Measurements from ENCODE around the gene PHLDB1.
A peak's percentile ranks its signal among the peaks of the same experiment; 100 is the strongest.
"Not testable (repeated sequence)": the region's sequence is repeated elsewhere in the genome, so short reads cannot be mapped to it uniquely, and the experiment has no call there.

The PHLDB1 gene

GRCh38 chr11:118602331-118602730, 5.1 kb upstream of the PHLDB1 start:
- H2BK12ac ChIP-seq (ENCODE audit: low read length in 2 of 2): no peak overlapping the region
- H2BK15ac ChIP-seq (ENCODE audit: low read depth, poor library complexity, severe bottlenecking): no peak overlapping the region
- peaks cover 20% of the 10 kb centered on the region for H3K79me1 ChIP-seq (replicated peaks; ENCODE audit: low read length, poor library complexity, severe bottlenecking)
- H3K14ac ChIP-seq (ENCODE audit: low read length in 2 of 2): no peak overlapping the region
- peak overlapping the region; percentile 36 for H3K9ac ChIP-seq (ENCODE audit: low read length)
- peaks cover 34 to 56% of the 10 kb centered on the region in 2 experiments for H3K36me3 ChIP-seq (ENCODE audit: control insufficient read depth in 1 of 2, insufficient read depth in 2 of 2, low read depth in 1 of 2, low read length in 2 of 2)
- no peak overlapping the region for H3K27ac ChIP-seq (ENCODE audit: low read length, poor library complexity, severe bottlenecking)
- WGBS: 50% methylated on average over 1 of the region's 3 CpGs
- no peaks in the 10 kb centered on the region for H3K9me3 ChIP-seq (ENCODE audit: control insufficient read depth, low read length)
- H3K4me1 ChIP-seq (ENCODE audit: control insufficient read depth, insufficient read depth, low read depth, low read length): peaks cover 18% of the 10 kb centered on the region
- no peak overlapping the region for H3K4me3 ChIP-seq (ENCODE audit: insufficient read depth in 1 of 2, low read depth in 1 of 2, low read length in 2 of 2)
- H4K8ac ChIP-seq (ENCODE audit: low read length): no peak overlapping the region
- H3K4ac ChIP-seq (ENCODE audit: low read depth in 1 of 2, low read length in 2 of 2): no peak overlapping the region
- H2BK5ac ChIP-seq (ENCODE audit: low read depth, low read length, poor library complexity, severe bottlenecking): no peak overlapping the region
- no peak overlapping the region for H3K4me2 ChIP-seq (ENCODE audit: low read length, poor library complexity, severe bottlenecking)
- H3K18ac ChIP-seq (ENCODE audit: low read depth in 1 of 2, low read length in 2 of 2): no peak overlapping the region
- no peaks in the 10 kb centered on the region for H3K27me3 ChIP-seq (ENCODE audit: control insufficient read depth in 1 of 2, insufficient read depth in 1 of 2, low read length in 2 of 2)
- no peak overlapping the region for H2BK120ac ChIP-seq (ENCODE audit: low read depth, low read length)
- DNase-seq: no peak
- H2AK5ac ChIP-seq (ENCODE audit: low read length, severe bottlenecking): no peak overlapping the region
- H2AFZ ChIP-seq (ENCODE audit: low read depth, low read length): no peak overlapping the region
- H3K23ac ChIP-seq (ENCODE audit: low read length in 2 of 2): no peak overlapping the region
- H4K91ac ChIP-seq (ENCODE audit: low read length): no peak overlapping the region

GRCh38 chr11:118603709-118604108, 3.7 kb upstream of the PHLDB1 start:
- not testable (repeated sequence) for H2BK120ac ChIP-seq (ENCODE audit: low read depth, low read length); H3K27me3 ChIP-seq (ENCODE audit: control insufficient read depth in 1 of 2, insufficient read depth in 1 of 2, low read length in 2 of 2); H2BK15ac ChIP-seq (ENCODE audit: low read depth, poor library complexity, severe bottlenecking); H3K4me2 ChIP-seq (ENCODE audit: low read length, poor library complexity, severe bottlenecking); H3K18ac ChIP-seq (ENCODE audit: low read depth in 1 of 2, low read length in 2 of 2); H4K8ac ChIP-seq (ENCODE audit: low read length); H3K4ac ChIP-seq (ENCODE audit: low read depth in 1 of 2, low read length in 2 of 2); H3K23ac ChIP-seq (ENCODE audit: low read length in 2 of 2); H3K14ac ChIP-seq (ENCODE audit: low read length in 2 of 2); H3K4me3 ChIP-seq (ENCODE audit: insufficient read depth in 1 of 2, low read depth in 1 of 2, low read length in 2 of 2); DNase-seq; H2BK12ac ChIP-seq (ENCODE audit: low read length in 2 of 2); H2AK5ac ChIP-seq (ENCODE audit: low read length, severe bottlenecking); H3K9me3 ChIP-seq (ENCODE audit: control insufficient read depth, low read length); H4K91ac ChIP-seq (ENCODE audit: low read length); H2AFZ ChIP-seq (ENCODE audit: low read depth, low read length); H2BK5ac ChIP-seq (ENCODE audit: low read depth, low read length, poor library complexity, severe bottlenecking)
- H3K79me1 ChIP-seq (replicated peaks; ENCODE audit: low read length, poor library complexity, severe bottlenecking): peaks cover 16% of the 10 kb centered on the region
- H3K27ac ChIP-seq (ENCODE audit: low read length, poor library complexity, severe bottlenecking): peak overlapping the region; percentile 96
- H3K4me1 ChIP-seq (ENCODE audit: control insufficient read depth, insufficient read depth, low read depth, low read length): peaks cover 21% of the 10 kb centered on the region
- WGBS: 97% methylated on average over 8 of the region's 8 CpGs
- H3K9ac ChIP-seq (ENCODE audit: low read length): peak overlapping the region; percentile 66
- peaks cover 28 to 43% of the 10 kb centered on the region in 2 experiments for H3K36me3 ChIP-seq (ENCODE audit: control insufficient read depth in 1 of 2, insufficient read depth in 2 of 2, low read depth in 1 of 2, low read length in 2 of 2)

- H3K27me3 ChIP-seq (ENCODE audit: control insufficient read depth in 1 of 2, insufficient read depth in 1 of 2, low read length in 2 of 2): no peaks in the 10 kb centered on the region
- H3K4ac ChIP-seq (ENCODE audit: low read depth in 1 of 2, low read length in 2 of 2): peak overlapping the region in 1 of 2 experiments; percentile 51
- H2BK15ac ChIP-seq (ENCODE audit: low read depth, poor library complexity, severe bottlenecking): no peak overlapping the region
- peak overlapping the region; percentile 66 for H3K9ac ChIP-seq (ENCODE audit: low read length)
- H2BK12ac ChIP-seq (ENCODE audit: low read length in 2 of 2): peak overlapping the region in 1 of 2 experiments; percentile 28
- peak overlapping the region in 1 of 2 experiments; percentile 7 for H3K23ac ChIP-seq (ENCODE audit: low read length in 2 of 2)
- no peak for DNase-seq
- H4K8ac ChIP-seq (ENCODE audit: low read length): peak overlapping the region; percentile 51
- H3K79me1 ChIP-seq (replicated peaks; ENCODE audit: low read length, poor library complexity, severe bottlenecking): peaks cover 12% of the 10 kb centered on the region
- no peaks in the 10 kb centered on the region for H3K9me3 ChIP-seq (ENCODE audit: control insufficient read depth, low read length)
- no peak overlapping the region for H3K14ac ChIP-seq (ENCODE audit: low read length in 2 of 2)
- peak overlapping the region in 1 of 2 experiments; percentile 50 for H3K4me3 ChIP-seq (ENCODE audit: insufficient read depth in 1 of 2, low read depth in 1 of 2, low read length in 2 of 2)
- H3K4me1 ChIP-seq (ENCODE audit: control insufficient read depth, insufficient read depth, low read depth, low read length): peaks cover 29% of the 10 kb centered on the region
- no peak overlapping the region for H2AFZ ChIP-seq (ENCODE audit: low read depth, low read length)
- H4K91ac ChIP-seq (ENCODE audit: low read length): no peak overlapping the region
- peak overlapping the region; percentile 46 to 64 for H3K18ac ChIP-seq (ENCODE audit: low read depth in 1 of 2, low read length in 2 of 2)
- peak overlapping the region; percentile 96 for H3K27ac ChIP-seq (ENCODE audit: low read length, poor library complexity, severe bottlenecking)
- 67% methylated on average over 1 of the region's 3 CpGs for WGBS
- H3K36me3 ChIP-seq (ENCODE audit: control insufficient read depth in 1 of 2, insufficient read depth in 2 of 2, low read depth in 1 of 2, low read length in 2 of 2): peaks cover 28 to 35% of the 10 kb centered on the region in 2 experiments
- H2AK5ac ChIP-seq (ENCODE audit: low read length, severe bottlenecking): peak overlapping the region; percentile 93
- no peak overlapping the region for H2BK120ac ChIP-seq (ENCODE audit: low read depth, low read length)
- no peak overlapping the region for H2BK5ac ChIP-seq (ENCODE audit: low read depth, low read length, poor library complexity, severe bottlenecking)
- no peak overlapping the region for H3K4me2 ChIP-seq (ENCODE audit: low read length, poor library complexity, severe bottlenecking)
Observed at GRCh38 chr11:118604566-118604965, 2.8 kb upstream of the PHLDB1 start.

- peak; percentile 99 for DNase-seq
- Histone ChIP-seq H3K4me1 (ENCODE audit: control insufficient read depth, insufficient read depth, low read depth, low read length) (peaks cover 34% of the 10 kb centered on the region), H3K79me1 (replicated peaks; ENCODE audit: low read length, poor library complexity, severe bottlenecking) (peaks cover 12% of the 10 kb centered on the region), H3K27ac (ENCODE audit: low read length, poor library complexity, severe bottlenecking) (peak overlapping the region; percentile 96), H4K91ac (ENCODE audit: low read length) (peak overlapping the region; percentile 34), H2AFZ (ENCODE audit: low read depth, low read length) (no peak overlapping the region), H2BK15ac (ENCODE audit: low read depth, poor library complexity, severe bottlenecking) (no peak overlapping the region), H3K9ac (ENCODE audit: low read length) (peak overlapping the region; percentile 66), H2BK5ac (ENCODE audit: low read depth, low read length, poor library complexity, severe bottlenecking) (peak overlapping the region; percentile 73), H3K14ac (ENCODE audit: low read length in 2 of 2) (no peak overlapping the region), H3K23ac (ENCODE audit: low read length in 2 of 2) (peak overlapping the region in 1 of 2 experiments; percentile 7), H3K27me3 (ENCODE audit: control insufficient read depth in 1 of 2, insufficient read depth in 1 of 2, low read length in 2 of 2) (no peaks in the 10 kb centered on the region), H3K9me3 (ENCODE audit: control insufficient read depth, low read length) (no peaks in the 10 kb centered on the region), H3K36me3 (ENCODE audit: control insufficient read depth in 1 of 2, insufficient read depth in 2 of 2, low read depth in 1 of 2, low read length in 2 of 2) (peaks cover 27 to 28% of the 10 kb centered on the region in 2 experiments), H3K4ac (ENCODE audit: low read depth in 1 of 2, low read length in 2 of 2) (peak overlapping the region; percentile 24 to 77), H3K18ac (ENCODE audit: low read depth in 1 of 2, low read length in 2 of 2) (peak overlapping the region; percentile 78 to 93), H3K4me3 (ENCODE audit: insufficient read depth in 1 of 2, low read depth in 1 of 2, low read length in 2 of 2) (peak overlapping the region in 1 of 2 experiments; percentile 50), H4K8ac (ENCODE audit: low read length) (peak overlapping the region; percentile 52), H3K4me2 (ENCODE audit: low read length, poor library complexity, severe bottlenecking) (peak overlapping the region; percentile 44), H2BK12ac (ENCODE audit: low read length in 2 of 2) (peak overlapping the region; percentile 43 to 68), H2BK120ac (ENCODE audit: low read depth, low read length) (peak overlapping the region; percentile 29), H2AK5ac (ENCODE audit: low read length, severe bottlenecking) (peak overlapping the region; percentile 93)
- WGBS: 10% methylated on average over 9 of the region's 10 CpGs
Observed at GRCh38 chr11:118605116-118605867, 2.1 kb upstream of the PHLDB1 start.

Measured in mesenchymal stem cell (in vitro differentiated cells and primary cell).